ENCODE measurements around the gene KASH5. TPM values are rescaled to one million over a fixed set of nuclear protein-coding genes. Genes with fewer than 3 reads are reported as not detected.

Gene KASH5
- total RNA-seq, 1 experiment from 2014 or later, result not detected

GRCh38 chr19:49407079-49407478 is 19.0 kb downstream of the KASH5 start:
- Histone ChIP-seq H4K8ac (replicated peaks; ENCODE audit: insufficient read length, low read depth, low read length) (no peak overlapping the region), H3K4ac (ENCODE audit: low read depth, low read length) (no peak overlapping the region), H3T11ph (ENCODE audit: low read length) (no peak overlapping the region), H2BK15ac (ENCODE audit: low read depth, low read length) (no peak overlapping the region), H4K91ac (ENCODE audit: insufficient read length, low read depth, low read length) (no peak overlapping the region), H3K14ac (ENCODE audit: insufficient read depth, low read length) (no peak overlapping the region), H3K56ac (ENCODE audit: insufficient read length, low read depth, low read length) (no peak overlapping the region), H3K9me3 (ENCODE audit: control insufficient read depth, low read depth, low read length) (no peaks in the 10 kb centered on the region), H3K79me1 (ENCODE audit: insufficient read depth, low read depth, low read length, poor library complexity, severe bottlenecking) (no peaks in the 10 kb centered on the region), H3K4me1 (ENCODE audit: insufficient read depth, low read length) (peaks cover 9% of the 10 kb centered on the region; the same call in 1 of the 2 replicates), H3K79me2 (ENCODE audit: insufficient read depth, low read length) (no peaks in the 10 kb centered on the region), H2AFZ (ENCODE audit: low read length) (no peak overlapping the region), H3K23ac (ENCODE audit: insufficient read length, low read depth, low read length) (no peak overlapping the region), H2BK5ac (ENCODE audit: insufficient read length, low read length) (no peak overlapping the region), H4K5ac (ENCODE audit: insufficient read length, low read depth, low read length) (no peak overlapping the region), H3K27ac (ENCODE audit: insufficient read length, low read depth, low read length) (no peak overlapping the region), H3K9ac (ENCODE audit: extremely low read depth, insufficient read length, low read length) (no peak overlapping the region), H2BK120ac (ENCODE audit: low read depth, low read length, poor library complexity, severe bottlenecking) (no peak overlapping the region), H2AK5ac (ENCODE audit: insufficient read length, low read length) (no peak overlapping the region), H3K27me3 (ENCODE audit: insufficient read depth, low read length) (no peaks in the 10 kb centered on the region), H2BK20ac (ENCODE audit: low read depth, low read length, poor library complexity, severe bottlenecking) (no peak overlapping the region), H3K4me2 (ENCODE audit: insufficient read depth, insufficient read length, low read length) (no peak overlapping the region), H4K20me1 (ENCODE audit: control insufficient read depth, insufficient read depth, insufficient read length) (peaks cover 2% of the 10 kb centered on the region), H3K18ac (ENCODE audit: insufficient read length, low read depth, low read length) (no peak overlapping the region), H2BK12ac (ENCODE audit: insufficient read length, low read depth, low read length) (no peak overlapping the region), H3K23me2 (ENCODE audit: insufficient read length, low read depth, low read length, poor library complexity, severe bottlenecking) (no peaks in the 10 kb centered on the region)
- no peak overlapping the region for H3K4me3 Mint-ChIP-seq
- H3K27ac Mint-ChIP-seq, result no peak overlapping the region
- TF ChIP-seq CTCF (conservative IDR thresholded peaks at IDR 0.05), result no peak
- no CpG with 5 or more reads among the region's 7 CpGs for WGBS (ENCODE audit: extremely low coverage, insufficient read length, low lambda C conversion rate)
- no peaks in the 10 kb centered on the region; a peak in 1 of 7 replicates for H3K36me3 Mint-ChIP-seq (ENCODE audit: insufficient read depth in 1 of 3, low read depth in 3 of 3)
- H3K9me3 Mint-ChIP-seq, result no peaks in the 10 kb centered on the region
- peaks cover 4% of the 10 kb centered on the region for H3K27me3 Mint-ChIP-seq (ENCODE audit: low read depth)
- peaks cover 35 to 37% of the 10 kb centered on the region in 2 experiments for H3K4me1 Mint-ChIP-seq
- no peak for DNase-seq
